Measurements from ENCODE around the gene CFAP206. TPM values are rescaled to one million over a fixed set of nuclear protein-coding genes. Genes with fewer than 3 reads are reported as not detected.

CFAP206 gene
- total RNA-seq: not detected

GRCh38 chr6:87407901-87408720 is at the start of gene CFAP206:
CFAP206 (plus strand) TSS chr6:87407972; CDS start chr6:87409840, 1,868 bp downstream.
- Mint-ChIP-seq H3K4me3 (peak within 1 kb of the TSS; percentile 69), H3K27ac (peak within 1 kb of the TSS; percentile 69), H3K36me3 (no peaks in the 10 kb centered on the region), H3K9me3 (ENCODE audit: low read depth) (no peaks in the 10 kb centered on the region), H3K4me1 (peaks cover 11% of the 10 kb centered on the region), H3K27me3 (peaks cover 35% of the 10 kb centered on the region)
- CTCF ChIA-PET: interaction anchor here (0.9 to 1.7 kb wide), 4 partner anchors 11 to 392 kb away, joined by 3 to 7 read pairs (median 4); no protein-coding TSS in a partner anchor
- DNase-seq: peak; percentile 84
- ATAC-seq: peak; percentile 89

GRCh38 chr6:87364602-87365252 is 43.0 kb upstream of the CFAP206 start:
- CTCF ChIA-PET: no interaction called here
- Mint-ChIP-seq H3K36me3 (peaks cover 6% of the 10 kb centered on the region), H3K27me3 (no peaks in the 10 kb centered on the region), H3K4me3 (no peak overlapping the region), H3K27ac (no peak overlapping the region), H3K4me1 (no peaks in the 10 kb centered on the region), H3K9me3 (ENCODE audit: low read depth) (no peaks in the 10 kb centered on the region)
- ATAC-seq (no peak), DNase-seq (no peak)

GRCh38 chr6:87366072-87366827 is 41.5 kb upstream of the CFAP206 start:
- Mint-ChIP-seq H3K27ac (no peak overlapping the region), H3K4me3 (no peak overlapping the region), H3K9me3 (ENCODE audit: low read depth) (no peaks in the 10 kb centered on the region), H3K4me1 (no peaks in the 10 kb centered on the region), H3K36me3 (peaks cover 4% of the 10 kb centered on the region), H3K27me3 (no peaks in the 10 kb centered on the region)
- no peak for DNase-seq
- CTCF ChIA-PET: no interaction called here
- ATAC-seq: no peak

GRCh38 chr6:87366899-87367298 is 40.9 kb upstream of the CFAP206 start:
- Mint-ChIP-seq H3K4me3 (no peak overlapping the region), H3K36me3 (peaks cover 3% of the 10 kb centered on the region), H3K9me3 (ENCODE audit: low read depth) (no peaks in the 10 kb centered on the region), H3K27me3 (no peaks in the 10 kb centered on the region), H3K27ac (no peak overlapping the region), H3K4me1 (no peaks in the 10 kb centered on the region)
- no peak for ATAC-seq
- CTCF ChIA-PET: no interaction called here
- no peak for DNase-seq

- CTCF ChIA-PET: interaction anchor here (1.1 to 1.9 kb wide), 2 partner anchors 12 to 20 kb away, joined by 3 to 7 read pairs; no protein-coding TSS in a partner anchor
- H3K27ac Mint-ChIP-seq: no peak overlapping the region
- ATAC-seq: no peak
- no peaks in the 10 kb centered on the region for H3K9me3 Mint-ChIP-seq (ENCODE audit: low read depth)
- no peak for DNase-seq
- H3K4me3 Mint-ChIP-seq: no peak overlapping the region
- H3K4me1 Mint-ChIP-seq: peaks cover 8% of the 10 kb centered on the region
- H3K27me3 Mint-ChIP-seq: no peaks in the 10 kb centered on the region
- H3K36me3 Mint-ChIP-seq: peaks cover 1% of the 10 kb centered on the region
Measured at GRCh38 chr6:87373377-87373776, 34.4 kb upstream of the CFAP206 start.

- peaks cover 1% of the 10 kb centered on the region for H3K36me3 Mint-ChIP-seq
- no peak for DNase-seq
- H3K4me1 Mint-ChIP-seq: peaks cover 14% of the 10 kb centered on the region
- H3K27me3 Mint-ChIP-seq: no peaks in the 10 kb centered on the region
- no peak overlapping the region for H3K27ac Mint-ChIP-seq
- no peaks in the 10 kb centered on the region for H3K9me3 Mint-ChIP-seq (ENCODE audit: low read depth)
- CTCF ChIA-PET: interaction anchor here (1.9 kb wide), 1 partner anchor 18 kb away, joined by 7 read pairs; no protein-coding TSS in a partner anchor
- H3K4me3 Mint-ChIP-seq: no peak overlapping the region
- no peak for ATAC-seq
Measured at GRCh38 chr6:87375315-87375714, 32.5 kb upstream of the CFAP206 start.

- Mint-ChIP-seq H3K4me3 (no peak overlapping the region), H3K36me3 (peaks cover 1% of the 10 kb centered on the region), H3K4me1 (peaks cover 14% of the 10 kb centered on the region), H3K27me3 (no peaks in the 10 kb centered on the region), H3K27ac (no peak overlapping the region), H3K9me3 (ENCODE audit: low read depth) (no peaks in the 10 kb centered on the region)
- no peak for ATAC-seq
- CTCF ChIA-PET: no interaction called here
- DNase-seq: no peak
Measured at GRCh38 chr6:87376643-87377042, 31.1 kb upstream of the CFAP206 start.

GRCh38 chr6:87378947-87379346 is 28.8 kb upstream of the CFAP206 start:
- Mint-ChIP-seq H3K36me3 (peaks cover 1% of the 10 kb centered on the region), H3K4me1 (peaks cover 14% of the 10 kb centered on the region), H3K4me3 (no peak overlapping the region), H3K27ac (peak overlapping the region; percentile 52), H3K9me3 (ENCODE audit: low read depth) (no peaks in the 10 kb centered on the region), H3K27me3 (no peaks in the 10 kb centered on the region)
- CTCF ChIA-PET: no interaction called here
- DNase-seq: no peak
- ATAC-seq: no peak

GRCh38 chr6:87382861-87383260 is 24.9 kb upstream of the CFAP206 start:
- no peak for ATAC-seq
- H3K27ac Mint-ChIP-seq: no peak overlapping the region
- no peak overlapping the region for H3K4me3 Mint-ChIP-seq
- H3K27me3 Mint-ChIP-seq: no peaks in the 10 kb centered on the region
- no peaks in the 10 kb centered on the region for H3K9me3 Mint-ChIP-seq (ENCODE audit: low read depth)
- H3K4me1 Mint-ChIP-seq: peaks cover 6% of the 10 kb centered on the region
- no peaks in the 10 kb centered on the region for H3K36me3 Mint-ChIP-seq
- DNase-seq: no peak
- CTCF ChIA-PET: interaction anchor here (1.4 kb wide), 1 partner anchor 10 kb away, joined by 4 read pairs; no protein-coding TSS in a partner anchor

GRCh38 chr6:87384038-87384437 is 23.7 kb upstream of the CFAP206 start:
- Mint-ChIP-seq H3K9me3 (ENCODE audit: low read depth) (no peaks in the 10 kb centered on the region), H3K27me3 (no peaks in the 10 kb centered on the region), H3K4me1 (peaks cover 2% of the 10 kb centered on the region), H3K36me3 (no peaks in the 10 kb centered on the region), H3K4me3 (no peak overlapping the region), H3K27ac (no peak overlapping the region)
- CTCF ChIA-PET: no interaction called here
- DNase-seq (no peak), ATAC-seq (no peak)

GRCh38 chr6:87384449-87384848 is 23.3 kb upstream of the CFAP206 start:
- CTCF ChIA-PET: no interaction called here
- H3K9me3 Mint-ChIP-seq (ENCODE audit: low read depth): no peaks in the 10 kb centered on the region
- no peak overlapping the region for H3K4me3 Mint-ChIP-seq
- no peaks in the 10 kb centered on the region for H3K4me1 Mint-ChIP-seq
- DNase-seq (no peak), ATAC-seq (no peak)
- H3K27ac Mint-ChIP-seq: no peak overlapping the region
- H3K36me3 Mint-ChIP-seq: no peaks in the 10 kb centered on the region
- no peaks in the 10 kb centered on the region for H3K27me3 Mint-ChIP-seq

- Mint-ChIP-seq H3K36me3 (no peaks in the 10 kb centered on the region), H3K9me3 (ENCODE audit: low read depth) (no peaks in the 10 kb centered on the region), H3K27ac (no peak overlapping the region), H3K4me3 (no peak overlapping the region), H3K4me1 (peaks cover 2% of the 10 kb centered on the region), H3K27me3 (no peaks in the 10 kb centered on the region)
- ATAC-seq (no peak), DNase-seq (no peak)
- CTCF ChIA-PET: no interaction called here
Measured at GRCh38 chr6:87391334-87391733, 16.4 kb upstream of the CFAP206 start.

- H3K27me3 Mint-ChIP-seq: no peaks in the 10 kb centered on the region
- peaks cover 2% of the 10 kb centered on the region for H3K4me1 Mint-ChIP-seq
- H3K27ac Mint-ChIP-seq: no peak overlapping the region
- H3K4me3 Mint-ChIP-seq: no peak overlapping the region
- no peaks in the 10 kb centered on the region for H3K9me3 Mint-ChIP-seq (ENCODE audit: low read depth)
- H3K36me3 Mint-ChIP-seq: no peaks in the 10 kb centered on the region
- CTCF ChIA-PET: interaction anchor here (0.7 to 1.9 kb wide), 16 partner anchors 9 to 1480 kb away, joined by 3 to 11 read pairs (median 4); partner anchors contain the start of gene CFAP206
- peak; percentile 86 for ATAC-seq
- no peak for DNase-seq
Measured at GRCh38 chr6:87393026-87393622, 14.6 kb upstream of the CFAP206 start.
